SK-N-SH treated with all-trans-retinoic acid at 6 μM for 48 hours (cell line): ENCODE results near the gene ATOH8.

ENCODE experiments used
- ARNTL ChIP-seq: fragments of 450-650 bp; formaldehyde crosslinking; IDR thresholded peaks from 2 replicates; pipeline ENCODE4 v1.5.0; 2020; ENCODE audit warnings: low read depth, mild to moderate bottlenecking, moderate library complexity, borderline replicate concordance
- CREB5 ChIP-seq: fragments of 250-450 bp; sonication (Bioruptor Pico); IDR thresholded peaks from 2 replicates; pipeline ENCODE4 v1.5.1; 2020; ENCODE audit warnings: low read depth, mild to moderate bottlenecking, moderate library complexity
- ESRRG ChIP-seq: fragments of 250-450 bp; sonication (Bioruptor Pico); IDR thresholded peaks from 2 replicates; pipeline ENCODE4 v1.6.1; 2021; ENCODE audit warnings: mild to moderate bottlenecking
- ISL1 ChIP-seq: fragments of 250-450 bp; sonication (Bioruptor Pico); IDR thresholded peaks from 2 replicates; pipeline ENCODE4 v2.1.2; 2022; ENCODE audit warnings: mild to moderate bottlenecking, moderate library complexity
- PATZ1 ChIP-seq: fragments of 250-450 bp; sonication (Bioruptor Pico); IDR thresholded peaks from 2 replicates; pipeline ENCODE4 v1.8.0; 2020; ENCODE audit warnings: mild to moderate bottlenecking, moderate library complexity, borderline replicate concordance
- RARB ChIP-seq: fragments of 250-450 bp; sonication (Bioruptor Pico); IDR thresholded peaks from 2 replicates; pipeline ENCODE4 v1.8.0; 2021; ENCODE audit warnings: mild to moderate bottlenecking, moderate library complexity
- SNAI2 ChIP-seq: fragments of 250-450 bp; sonication (Bioruptor Pico); IDR thresholded peaks from 2 replicates; pipeline ENCODE4 v1.5.0; 2020; ENCODE audit warnings: mild to moderate bottlenecking, moderate library complexity
- TOX ChIP-seq: fragments of 250-450 bp; sonication (Bioruptor Pico); IDR thresholded peaks from 2 replicates; pipeline ENCODE4 v1.8.0; 2021; ENCODE audit warnings: mild to moderate bottlenecking, moderate library complexity, borderline replicate concordance
- ZFP3 ChIP-seq: fragments of 250-450 bp; sonication (Bioruptor Pico); IDR thresholded peaks from 2 replicates; pipeline ENCODE4 v1.5.0; 2020; ENCODE audit warnings: mild to moderate bottlenecking, moderate library complexity
- ZFP30 ChIP-seq: fragments of 450-650 bp; formaldehyde crosslinking; IDR thresholded peaks from 2 replicates; pipeline ENCODE4 v1.5.0; 2022; ENCODE audit warnings: mild to moderate bottlenecking, moderate library complexity
- ZNF565 ChIP-seq: fragments of 450-650 bp; formaldehyde crosslinking; conservative IDR thresholded peaks from 2 replicates; pipeline ENCODE4 v1.5.0; 2020; ENCODE audit warnings: low read depth, mild to moderate bottlenecking, moderate library complexity

GRCh38 chr2:85775406-85776381 lies 21.9 kb downstream of the ATOH8 start:
- TF ChIP-seq RARB (CRISPR knock-in tag): no peak
- TF ChIP-seq ISL1: no peak
- TF ChIP-seq SNAI2 (CRISPR knock-in tag): no peak
- no peak for TF ChIP-seq ZFP3 (CRISPR knock-in tag)
- TF ChIP-seq CREB5 (CRISPR knock-in tag): no peak
- no peak for TF ChIP-seq PATZ1 (CRISPR knock-in tag)
- TF ChIP-seq ZNF565 (CRISPR knock-in tag): no peak
- no peak for TF ChIP-seq ARNTL (CRISPR knock-in tag)
- TF ChIP-seq ZFP30 (CRISPR knock-in tag): no peak
- no peak for TF ChIP-seq TOX (CRISPR knock-in tag)
- no peak for TF ChIP-seq ESRRG (CRISPR knock-in tag)
